ENCODE measurements around the gene FHIT.
"Not testable (repeated sequence)": the region's sequence is repeated elsewhere in the genome, so short reads cannot be mapped to it uniquely, and the experiment has no call there.

The FHIT gene

GRCh38 chr3:61035573-61035972, 215.7 kb downstream of the FHIT start:
- H3K4me3 Mint-ChIP-seq: no peak overlapping the region
- H3K4me1 Mint-ChIP-seq: no peaks in the 10 kb centered on the region
- H3K27ac Mint-ChIP-seq: no peak overlapping the region
- no peak for TF ChIP-seq CTCF (IDR thresholded peaks at IDR 0.05; ENCODE audit: unreplicated experiment in 3 of 3)
- peaks cover 8% of the 10 kb centered on the region for H3K36me3 Mint-ChIP-seq (ENCODE audit: low read depth)
- peaks cover 19% of the 10 kb centered on the region for H3K9me3 Mint-ChIP-seq
- no peaks in the 10 kb centered on the region for H3K27me3 Mint-ChIP-seq (ENCODE audit: low read depth)

GRCh38 chr3:61032991-61033390, 218.3 kb downstream of the FHIT start:
- TF ChIP-seq CTCF (IDR thresholded peaks at IDR 0.05; ENCODE audit: unreplicated experiment in 3 of 3): no peak
- Mint-ChIP-seq H3K4me1 (no peaks in the 10 kb centered on the region), H3K9me3 (peaks cover 6% of the 10 kb centered on the region), H3K27ac (no peak overlapping the region), H3K4me3 (no peak overlapping the region), H3K36me3 (ENCODE audit: low read depth) (no peaks in the 10 kb centered on the region), H3K27me3 (ENCODE audit: low read depth) (peaks cover 4% of the 10 kb centered on the region)

- TF ChIP-seq CTCF (IDR thresholded peaks at IDR 0.05; ENCODE audit: unreplicated experiment in 3 of 3): no peak
- H3K4me3 Mint-ChIP-seq: no peak overlapping the region
Measured at GRCh38 chr3:61031503-61031902, 219.7 kb downstream of the FHIT start.

GRCh38 chr3:61030469-61031035, 220.7 kb downstream of the FHIT start:
- no peak overlapping the region for H3K4me3 Mint-ChIP-seq
- no peak overlapping the region for H3K27ac Mint-ChIP-seq
- H3K4me1 Mint-ChIP-seq: no peaks in the 10 kb centered on the region
- peaks cover 6% of the 10 kb centered on the region for H3K9me3 Mint-ChIP-seq
- no peak for TF ChIP-seq CTCF (IDR thresholded peaks at IDR 0.05; ENCODE audit: unreplicated experiment in 3 of 3)
- no peaks in the 10 kb centered on the region for H3K36me3 Mint-ChIP-seq (ENCODE audit: low read depth)
- H3K27me3 Mint-ChIP-seq (ENCODE audit: low read depth): peaks cover 4% of the 10 kb centered on the region

More at GRCh38 chr3:61031503-61031902, 219.7 kb downstream of the FHIT start:
- H3K36me3 Mint-ChIP-seq (ENCODE audit: low read depth): no peaks in the 10 kb centered on the region
- H3K9me3 Mint-ChIP-seq: peaks cover 6% of the 10 kb centered on the region
- no peak overlapping the region for H3K27ac Mint-ChIP-seq
- no peaks in the 10 kb centered on the region for H3K4me1 Mint-ChIP-seq
- H3K27me3 Mint-ChIP-seq (ENCODE audit: low read depth): peaks cover 4% of the 10 kb centered on the region

- peaks cover 5% of the 10 kb centered on the region for H3K9me3 Mint-ChIP-seq
- peaks cover 4% of the 10 kb centered on the region for H3K27me3 Mint-ChIP-seq (ENCODE audit: low read depth)
- H3K4me1 Mint-ChIP-seq: no peaks in the 10 kb centered on the region
- no peak overlapping the region for H3K4me3 Mint-ChIP-seq
- H3K36me3 Mint-ChIP-seq (ENCODE audit: low read depth): no peaks in the 10 kb centered on the region
- TF ChIP-seq CTCF (IDR thresholded peaks at IDR 0.05; ENCODE audit: unreplicated experiment in 3 of 3): no peak
- H3K27ac Mint-ChIP-seq: no peak overlapping the region
Measured at GRCh38 chr3:61029194-61029593, 222.1 kb downstream of the FHIT start.

- no peaks in the 10 kb centered on the region for H3K4me1 Mint-ChIP-seq
- H3K4me3 Mint-ChIP-seq: no peak overlapping the region
- peaks cover 23% of the 10 kb centered on the region for H3K9me3 Mint-ChIP-seq
- no peaks in the 10 kb centered on the region for H3K27me3 Mint-ChIP-seq (ENCODE audit: low read depth)
- no peak for TF ChIP-seq CTCF (IDR thresholded peaks at IDR 0.05; ENCODE audit: unreplicated experiment in 3 of 3)
- no peak overlapping the region for H3K27ac Mint-ChIP-seq
- peaks cover 21% of the 10 kb centered on the region for H3K36me3 Mint-ChIP-seq (ENCODE audit: low read depth)
Measured at GRCh38 chr3:61018807-61019206, 232.4 kb downstream of the FHIT start.

GRCh38 chr3:61017028-61017427, 234.2 kb downstream of the FHIT start:
- H3K4me3 Mint-ChIP-seq; H3K4me1 Mint-ChIP-seq; H3K27ac Mint-ChIP-seq; H3K27me3 Mint-ChIP-seq (ENCODE audit: low read depth): not testable (repeated sequence)
- H3K36me3 Mint-ChIP-seq (ENCODE audit: low read depth): peaks cover 13% of the 10 kb centered on the region
- H3K9me3 Mint-ChIP-seq: peaks cover 13% of the 10 kb centered on the region

Measured in nephron (organoid).